Lower leg skin (tissue), 3 donors: ENCODE results near the gene ZDHHC8.

Experiments used
- POLR2A ChIP-seq, 2 donors: fragments of 450-650 bp; IDR thresholded peaks; one replicate each; pipeline ENCODE4 v1.6.1; 2016 to 2017; ENCODE audit warnings: antibody characterized with exemption in 2 of 2, mild to moderate bottlenecking in 1 of 2, moderate library complexity in 1 of 2
- TF ChIP-seq, protein P1 (sequence below), 3 donors: fragments of 450-650 bp; IDR thresholded peaks; one replicate each; pipeline ENCODE4 v1.5.1; 2016; ENCODE audit warnings: antibody characterized with exemption in 3 of 3, mild to moderate bottlenecking in 3 of 3, moderate library complexity in 2 of 3

DNA sequence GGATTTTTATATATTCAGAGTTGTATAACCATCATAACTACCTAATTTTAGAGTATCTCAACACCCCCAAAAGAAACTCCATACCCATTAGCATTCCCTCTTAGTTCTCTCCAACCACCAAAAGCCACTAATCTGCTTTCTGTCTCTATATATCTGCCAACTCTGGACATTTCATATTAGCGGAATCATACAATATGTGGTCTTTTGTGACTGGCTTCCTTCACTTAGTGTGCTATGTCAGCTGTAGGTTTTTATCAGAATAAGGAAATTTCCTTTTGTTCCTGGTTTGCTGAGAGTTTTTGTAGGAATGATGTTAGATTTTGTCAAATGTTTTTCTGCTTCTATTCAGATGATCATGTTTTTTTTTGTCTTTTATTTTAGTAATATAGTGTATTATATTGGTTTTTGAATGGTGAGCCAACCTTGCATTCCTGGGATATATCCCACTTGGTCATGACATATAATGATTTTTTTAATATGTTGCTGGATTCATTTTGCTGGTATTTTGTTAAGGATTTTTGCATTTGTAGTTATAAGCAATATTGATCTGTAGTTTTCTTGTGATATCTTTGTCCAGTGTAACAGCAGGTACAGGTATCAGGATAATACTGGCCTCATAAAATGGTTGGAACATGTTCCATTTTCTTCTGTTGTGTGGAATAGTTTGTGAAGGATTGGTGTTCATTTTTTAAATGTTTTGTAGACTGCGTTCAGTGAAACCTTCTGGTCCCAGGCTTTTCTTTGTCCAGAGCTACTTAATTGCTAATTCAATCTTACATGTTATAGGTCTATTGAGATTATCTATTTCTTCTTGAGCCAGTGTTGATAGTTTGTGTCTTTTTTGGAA, 34.8 kb upstream of the ZDHHC8 start:
- TF ChIP-seq, protein P1, sequence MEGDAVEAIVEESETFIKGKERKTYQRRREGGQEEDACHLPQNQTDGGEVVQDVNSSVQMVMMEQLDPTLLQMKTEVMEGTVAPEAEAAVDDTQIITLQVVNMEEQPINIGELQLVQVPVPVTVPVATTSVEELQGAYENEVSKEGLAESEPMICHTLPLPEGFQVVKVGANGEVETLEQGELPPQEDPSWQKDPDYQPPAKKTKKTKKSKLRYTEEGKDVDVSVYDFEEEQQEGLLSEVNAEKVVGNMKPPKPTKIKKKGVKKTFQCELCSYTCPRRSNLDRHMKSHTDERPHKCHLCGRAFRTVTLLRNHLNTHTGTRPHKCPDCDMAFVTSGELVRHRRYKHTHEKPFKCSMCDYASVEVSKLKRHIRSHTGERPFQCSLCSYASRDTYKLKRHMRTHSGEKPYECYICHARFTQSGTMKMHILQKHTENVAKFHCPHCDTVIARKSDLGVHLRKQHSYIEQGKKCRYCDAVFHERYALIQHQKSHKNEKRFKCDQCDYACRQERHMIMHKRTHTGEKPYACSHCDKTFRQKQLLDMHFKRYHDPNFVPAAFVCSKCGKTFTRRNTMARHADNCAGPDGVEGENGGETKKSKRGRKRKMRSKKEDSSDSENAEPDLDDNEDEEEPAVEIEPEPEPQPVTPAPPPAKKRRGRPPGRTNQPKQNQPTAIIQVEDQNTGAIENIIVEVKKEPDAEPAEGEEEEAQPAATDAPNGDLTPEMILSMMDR (IDR thresholded peaks at IDR 0.05) = no peak
- TF ChIP-seq POLR2A (IDR thresholded peaks at IDR 0.05) = no peak
